NCI-H226 (cell line): Measurements from ENCODE around the gene BEND7.
"Not testable (repeated sequence)": the region's sequence is repeated elsewhere in the genome, so short reads cannot be mapped to it uniquely, and the experiment has no call there.

Source experiments
- DNase-seq: peaks from one replicate; pipeline ENCODE4 v3.0.0-alpha.2; 2015

BEND7 gene

GRCh38 chr10:13417459-13418126, 111.2 kb downstream of the BEND7 start:
- peak; percentile 84 for DNase-seq

GRCh38 chr10:13416760-13417159, 112.1 kb downstream of the BEND7 start:
- DNase-seq: no peak

- peak; percentile 37 for DNase-seq
Observed at GRCh38 chr10:13414855-13415254, 114.0 kb downstream of the BEND7 start.

GRCh38 chr10:13414137-13414536, 114.7 kb downstream of the BEND7 start:
- no peak for DNase-seq

- DNase-seq: no peak
Observed at GRCh38 chr10:13412894-13413293, 115.9 kb downstream of the BEND7 start.

- DNase-seq: no peak
Observed at GRCh38 chr10:13404791-13405190, 124.0 kb downstream of the BEND7 start.

- DNase-seq: peak; percentile 26
Observed at GRCh38 chr10:13404305-13404759, 124.5 kb downstream of the BEND7 start.

- DNase-seq: not testable (repeated sequence)
Observed at GRCh38 chr10:13403426-13403825, 125.4 kb downstream of the BEND7 start.

GRCh38 chr10:13402021-13402420, 126.8 kb downstream of the BEND7 start:
- DNase-seq: no peak

GRCh38 chr10:13401142-13401541, 127.7 kb downstream of the BEND7 start:
- no peak for DNase-seq

GRCh38 chr10:13400196-13400965, 128.4 kb downstream of the BEND7 start:
- DNase-seq: no peak

GRCh38 chr10:13399752-13400151, 129.1 kb downstream of the BEND7 start:
- DNase-seq: no peak

- DNase-seq: no peak
Observed at GRCh38 chr10:13399236-13399635, 129.6 kb downstream of the BEND7 start.

- DNase-seq: no peak
Observed at GRCh38 chr10:13397052-13397451, 131.8 kb downstream of the BEND7 start.

GRCh38 chr10:13396369-13396768, 132.4 kb downstream of the BEND7 start:
- peak; percentile 17 for DNase-seq

- no peak for DNase-seq
Observed at GRCh38 chr10:13395540-13395939, 133.3 kb downstream of the BEND7 start.

GRCh38 chr10:13393640-13394039, 135.2 kb downstream of the BEND7 start:
- no peak for DNase-seq

- no peak for DNase-seq
Observed at GRCh38 chr10:13392701-13393100, 136.1 kb downstream of the BEND7 start.
